RWPE2 (cell line): Measurements from ENCODE around the gene SNRNP70.

Experiments used
- ATAC-seq: fragments of 200-7000 bp; cut with Tn5 transposase; 3 replicates; pipeline ENCODE4 v1.9.1; 2021; ENCODE audit warnings: low read depth
- DNase-seq: peaks from one replicate; pipeline ENCODE4 v3.0.0-alpha.2; 2020; ENCODE audit warnings: low spot score
- H3K27ac ChIP-seq: fragments of 450-650 bp; 2 replicates; pipeline ENCODE4 v1.5.1; 2017; ENCODE audit warnings: mild to moderate bottlenecking; ENCODE audit not compliant: poor library complexity, severe bottlenecking
- H3K27me3 ChIP-seq: fragments of 250-450 bp; sonication (Bioruptor Pico); 2 replicates; pipeline ENCODE4 v1.5.1; 2021; ENCODE audit warnings: mild to moderate bottlenecking, moderate library complexity; ENCODE audit not compliant: insufficient read depth, poor library complexity, severe bottlenecking
- H3K36me3 ChIP-seq: fragments of 250-450 bp; sonication (Bioruptor Pico); 2 replicates; pipeline ENCODE4 v1.5.1; 2020; ENCODE audit warnings: low read depth, mild to moderate bottlenecking, moderate library complexity
- H3K4me1 ChIP-seq: fragments of 250-450 bp; sonication (Bioruptor Pico); 2 replicates; pipeline ENCODE4 v1.5.1; 2021; ENCODE audit warnings: mild to moderate bottlenecking, moderate library complexity; ENCODE audit not compliant: insufficient read depth, poor library complexity, severe bottlenecking
- H3K4me3 ChIP-seq: fragments of 250-450 bp; sonication (Bioruptor Pico); 2 replicates; pipeline ENCODE4 v1.5.1; 2021; ENCODE audit warnings: mild to moderate bottlenecking, moderate library complexity; ENCODE audit not compliant: severe bottlenecking
- H3K9me3 ChIP-seq: fragments of 250-450 bp; sonication (Bioruptor Pico); 2 replicates; pipeline ENCODE4 v1.5.1; 2021; ENCODE audit warnings: mild to moderate bottlenecking, moderate library complexity; ENCODE audit not compliant: severe bottlenecking
- TF ChIP-seq, protein P1 (sequence below): fragments of 450-650 bp; IDR thresholded peaks from one replicate; pipeline ENCODE4 v1.5.1; 2017; ENCODE audit warnings: mild to moderate bottlenecking, moderate library complexity; ENCODE audit not compliant: poor library complexity, severe bottlenecking

Gene SNRNP70

DNA sequence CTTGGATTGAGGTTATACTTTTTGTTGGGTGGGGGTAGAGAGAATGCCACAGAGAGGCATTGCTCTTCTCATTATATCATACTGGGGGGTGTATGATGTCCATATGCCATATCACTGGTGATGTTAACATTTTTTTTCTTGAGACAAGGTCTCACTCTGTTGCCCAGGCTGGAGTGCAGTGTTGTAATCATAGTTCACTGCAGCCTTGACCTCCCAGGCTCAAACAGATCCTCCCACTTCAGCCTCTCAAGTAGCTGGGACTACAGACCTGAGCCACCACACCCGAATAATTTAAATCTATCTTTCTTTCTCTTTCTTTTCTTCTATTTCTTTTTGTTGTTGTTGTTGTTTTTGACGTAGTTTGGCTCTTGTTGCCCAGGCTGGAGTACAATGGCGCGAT is 4.9 kb upstream of the SNRNP70 start:
- ATAC-seq = no peak
- H3K27me3 ChIP-seq = no peaks in the 10 kb centered on the region
- TF ChIP-seq, protein P1, sequence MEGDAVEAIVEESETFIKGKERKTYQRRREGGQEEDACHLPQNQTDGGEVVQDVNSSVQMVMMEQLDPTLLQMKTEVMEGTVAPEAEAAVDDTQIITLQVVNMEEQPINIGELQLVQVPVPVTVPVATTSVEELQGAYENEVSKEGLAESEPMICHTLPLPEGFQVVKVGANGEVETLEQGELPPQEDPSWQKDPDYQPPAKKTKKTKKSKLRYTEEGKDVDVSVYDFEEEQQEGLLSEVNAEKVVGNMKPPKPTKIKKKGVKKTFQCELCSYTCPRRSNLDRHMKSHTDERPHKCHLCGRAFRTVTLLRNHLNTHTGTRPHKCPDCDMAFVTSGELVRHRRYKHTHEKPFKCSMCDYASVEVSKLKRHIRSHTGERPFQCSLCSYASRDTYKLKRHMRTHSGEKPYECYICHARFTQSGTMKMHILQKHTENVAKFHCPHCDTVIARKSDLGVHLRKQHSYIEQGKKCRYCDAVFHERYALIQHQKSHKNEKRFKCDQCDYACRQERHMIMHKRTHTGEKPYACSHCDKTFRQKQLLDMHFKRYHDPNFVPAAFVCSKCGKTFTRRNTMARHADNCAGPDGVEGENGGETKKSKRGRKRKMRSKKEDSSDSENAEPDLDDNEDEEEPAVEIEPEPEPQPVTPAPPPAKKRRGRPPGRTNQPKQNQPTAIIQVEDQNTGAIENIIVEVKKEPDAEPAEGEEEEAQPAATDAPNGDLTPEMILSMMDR = no peak
- no peak for DNase-seq
- H3K4me3 ChIP-seq = no peak overlapping the region
- no peaks in the 10 kb centered on the region for H3K4me1 ChIP-seq
- H3K27ac ChIP-seq = no peak overlapping the region
- no peaks in the 10 kb centered on the region for H3K9me3 ChIP-seq
- no peaks in the 10 kb centered on the region for H3K36me3 ChIP-seq

DNA sequence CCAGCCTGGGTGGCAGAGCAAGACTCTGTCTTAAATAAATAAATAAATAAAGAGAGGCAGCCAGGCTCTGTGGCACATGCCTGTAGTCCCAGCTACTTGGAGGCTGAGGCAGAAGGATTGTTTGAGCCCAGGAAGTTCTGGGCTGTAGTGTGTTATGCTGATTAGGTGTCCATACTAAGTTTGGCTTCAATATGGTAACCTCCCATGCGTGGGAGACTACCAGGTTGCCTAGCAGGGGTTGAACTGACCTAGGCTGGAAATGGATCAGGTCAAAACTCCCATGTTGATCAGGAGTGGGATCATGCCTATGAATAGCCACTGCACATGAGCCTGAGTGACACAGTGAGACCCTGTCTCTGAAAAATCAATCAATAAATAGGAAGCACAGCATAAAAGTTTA is 4.0 kb upstream of the SNRNP70 start:
- Histone ChIP-seq H3K36me3 (peaks cover 2% of the 10 kb centered on the region), H3K9me3 (no peaks in the 10 kb centered on the region), H3K4me1 (no peaks in the 10 kb centered on the region), H3K27me3 (no peaks in the 10 kb centered on the region), H3K27ac (no peak overlapping the region), H3K4me3 (no peak overlapping the region)
- ATAC-seq (no peak), DNase-seq (no peak)
- TF ChIP-seq, protein P1 = no peak

DNA sequence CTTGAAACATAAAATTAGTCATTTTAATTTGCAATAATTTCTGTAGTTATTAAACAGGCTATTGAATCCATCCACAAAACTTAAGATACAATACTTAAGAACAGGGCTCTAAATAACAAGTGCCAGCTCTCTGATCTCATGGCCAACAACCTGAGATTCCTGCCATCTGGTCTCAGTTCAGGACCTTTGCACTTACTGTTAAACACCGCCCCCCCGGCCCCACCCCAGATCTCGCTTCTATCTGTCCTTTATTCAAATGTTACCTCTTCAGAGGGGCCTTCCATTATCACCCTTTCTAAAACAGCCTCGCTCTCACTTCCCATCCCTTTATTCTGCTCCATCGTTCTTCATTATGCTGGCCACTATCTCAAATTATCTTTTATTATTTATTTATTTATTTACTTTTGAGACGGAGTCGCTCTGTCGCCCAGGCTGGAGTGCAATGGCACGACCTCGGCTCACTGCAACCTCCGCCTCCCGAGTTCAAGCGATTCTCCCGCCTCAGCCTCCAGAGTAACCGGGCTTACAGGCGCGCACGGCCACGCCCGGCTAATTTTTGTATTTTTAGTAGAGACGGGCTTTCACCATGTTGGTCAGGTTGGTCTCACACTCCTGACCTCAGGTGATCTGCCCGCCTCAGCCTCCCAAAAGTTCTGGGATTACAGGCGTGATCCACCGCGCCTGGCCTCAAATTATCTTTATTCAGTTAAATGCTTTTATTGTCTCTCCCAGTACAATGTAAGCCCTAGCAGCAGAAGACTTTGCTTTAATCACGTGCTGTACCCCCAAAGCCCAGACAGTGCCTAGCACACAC is 838 bp upstream of the SNRNP70 start:
- H3K27me3 ChIP-seq = no peaks in the 10 kb centered on the region
- no peak for DNase-seq
- H3K27ac ChIP-seq = peak overlapping the region; percentile 51
- no peak for ATAC-seq
- TF ChIP-seq, protein P1 = no peak
- no peaks in the 10 kb centered on the region for H3K9me3 ChIP-seq
- H3K4me1 ChIP-seq = peaks cover 3% of the 10 kb centered on the region
- H3K4me3 ChIP-seq = peak overlapping the region; percentile 73
- H3K36me3 ChIP-seq = peaks cover 34% of the 10 kb centered on the region

DNA sequence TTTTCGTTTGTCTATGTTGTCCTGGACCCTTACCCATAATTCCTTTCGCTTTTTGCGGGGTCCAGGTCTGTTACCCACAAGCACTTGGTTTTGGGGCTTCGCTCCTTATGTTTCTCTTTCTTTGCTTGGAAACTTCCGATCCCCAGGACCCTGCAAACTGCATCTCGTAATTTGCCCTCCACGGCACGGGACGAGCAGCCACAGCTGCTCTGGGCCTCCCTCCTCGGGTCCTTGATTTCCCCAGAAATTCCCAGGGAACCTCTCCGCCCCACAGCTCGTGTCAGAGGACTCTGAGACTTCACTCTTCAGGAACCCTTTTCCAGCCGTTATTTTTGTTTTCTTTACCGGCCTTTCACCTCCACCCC is 599 bp downstream of the SNRNP70 start:
- Histone ChIP-seq H3K4me3 (peak overlapping the region; percentile 73), H3K9me3 (no peaks in the 10 kb centered on the region), H3K36me3 (peaks cover 45% of the 10 kb centered on the region), H3K27me3 (no peaks in the 10 kb centered on the region), H3K27ac (peak overlapping the region; percentile 51), H3K4me1 (peaks cover 3% of the 10 kb centered on the region)
- TF ChIP-seq, protein P1 = no peak
- ATAC-seq (no peak), DNase-seq (no peak)

DNA sequence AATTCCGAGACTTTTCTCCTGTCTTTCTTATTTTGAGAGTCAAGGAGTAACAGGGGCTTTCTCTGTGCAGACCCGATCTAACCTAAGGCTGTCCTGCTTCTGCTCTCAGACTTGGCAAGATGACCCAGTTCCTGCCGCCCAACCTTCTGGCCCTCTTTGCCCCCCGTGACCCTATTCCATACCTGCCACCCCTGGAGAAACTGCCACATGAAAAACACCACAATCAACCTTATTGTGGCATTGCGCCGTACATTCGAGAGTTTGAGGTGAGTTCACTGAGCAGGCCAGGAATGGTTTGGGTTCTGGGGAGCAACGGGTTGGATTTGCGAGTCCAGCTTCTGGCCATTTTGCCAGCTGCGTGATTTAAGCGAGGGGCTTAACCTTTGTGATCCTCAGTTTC is 1.0 kb downstream of the SNRNP70 start:
- Histone ChIP-seq H3K27ac (peak overlapping the region; percentile 51), H3K4me3 (peak overlapping the region; percentile 73), H3K27me3 (no peaks in the 10 kb centered on the region), H3K36me3 (peaks cover 50% of the 10 kb centered on the region), H3K4me1 (peaks cover 3% of the 10 kb centered on the region), H3K9me3 (no peaks in the 10 kb centered on the region)
- TF ChIP-seq, protein P1 = no peak
- ATAC-seq = no peak
- DNase-seq = no peak
